NCI-H1092 treated with DMSO at 0.1 percent for 48 hours (cell line): Measurements from ENCODE around the gene POU2F3.

ENCODE experiments used
- DNase-seq: peaks from one replicate; lab custom pipeline; 2025; lab: John Stamatoyannopoulos, UW

Gene POU2F3

GRCh38 chr11:120226242-120226641 lies 13.7 kb upstream of the POU2F3 start:
- DNase-seq, result no peak

DNA sequence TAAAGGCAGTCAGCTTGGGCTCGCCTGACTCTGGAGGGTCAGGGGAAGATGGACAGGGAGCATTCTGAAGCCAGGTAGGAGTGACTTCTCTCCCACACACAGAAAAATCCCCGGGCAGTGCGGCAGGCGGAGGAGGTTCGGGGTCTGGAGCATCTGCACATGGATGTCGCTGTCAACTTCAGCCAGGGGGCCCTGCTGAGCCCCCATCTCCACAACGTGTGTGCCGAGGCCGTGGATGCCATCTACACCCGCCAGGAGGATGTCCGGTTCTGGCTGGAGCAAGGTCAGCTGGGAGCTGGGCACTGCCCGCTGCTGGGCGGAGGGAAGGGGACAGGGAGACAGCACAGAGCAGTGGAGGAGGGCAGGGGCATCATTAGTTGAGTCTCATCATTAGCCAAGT lies 13.2 kb upstream of the POU2F3 start:
- no peak for DNase-seq

GRCh38 chr11:120227228-120227852 lies 12.6 kb upstream of the POU2F3 start:
- no peak for DNase-seq

GRCh38 chr11:120228794-120229384 lies 11.1 kb upstream of the POU2F3 start:
- DNase-seq, result no peak

DNA sequence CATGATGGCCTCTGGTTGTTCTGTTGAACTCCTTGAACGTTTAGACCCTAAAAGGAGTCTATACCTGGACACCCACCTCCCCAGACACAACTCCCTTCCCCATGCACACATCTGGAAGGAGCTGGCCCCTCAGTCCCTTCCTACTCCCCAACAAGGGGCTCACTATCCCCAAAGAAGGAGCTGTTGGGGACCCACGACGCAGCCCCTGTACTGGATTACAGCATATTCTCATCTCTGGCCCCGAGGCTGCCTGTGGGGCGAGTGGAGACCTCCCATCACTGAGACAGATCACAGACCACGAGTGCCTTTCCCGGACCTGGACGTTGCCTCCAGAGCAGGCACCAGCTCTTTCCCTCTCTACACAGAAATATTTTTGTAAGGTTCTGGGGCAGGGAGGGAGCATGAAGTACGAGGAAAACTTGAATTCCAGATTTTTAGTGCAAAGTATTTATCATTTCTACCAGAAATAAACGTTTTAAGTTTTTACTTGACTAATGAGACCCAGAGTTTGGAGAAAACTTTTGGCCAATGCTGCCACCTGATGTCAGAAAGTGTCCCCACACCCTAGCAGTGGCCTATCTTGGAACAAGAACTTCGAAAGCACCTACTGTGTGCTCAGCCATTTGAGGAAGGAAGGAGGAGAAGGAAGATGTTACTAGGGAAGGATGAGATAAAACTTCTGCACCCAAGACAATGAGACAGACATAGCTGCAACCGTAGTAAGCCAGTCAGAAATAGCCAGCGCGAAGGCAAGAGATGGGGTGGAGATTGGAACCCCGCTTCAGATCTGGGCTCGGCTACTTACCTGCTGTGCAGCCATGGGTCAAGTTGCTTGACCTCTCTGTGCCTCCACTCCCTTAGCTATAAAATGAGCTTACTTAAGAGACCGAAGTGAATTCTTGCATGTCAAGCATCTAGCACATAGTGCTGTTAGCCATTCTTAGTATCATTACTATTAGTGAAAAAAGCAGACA lies 10.2 kb upstream of the POU2F3 start:
- DNase-seq, result no peak

DNA sequence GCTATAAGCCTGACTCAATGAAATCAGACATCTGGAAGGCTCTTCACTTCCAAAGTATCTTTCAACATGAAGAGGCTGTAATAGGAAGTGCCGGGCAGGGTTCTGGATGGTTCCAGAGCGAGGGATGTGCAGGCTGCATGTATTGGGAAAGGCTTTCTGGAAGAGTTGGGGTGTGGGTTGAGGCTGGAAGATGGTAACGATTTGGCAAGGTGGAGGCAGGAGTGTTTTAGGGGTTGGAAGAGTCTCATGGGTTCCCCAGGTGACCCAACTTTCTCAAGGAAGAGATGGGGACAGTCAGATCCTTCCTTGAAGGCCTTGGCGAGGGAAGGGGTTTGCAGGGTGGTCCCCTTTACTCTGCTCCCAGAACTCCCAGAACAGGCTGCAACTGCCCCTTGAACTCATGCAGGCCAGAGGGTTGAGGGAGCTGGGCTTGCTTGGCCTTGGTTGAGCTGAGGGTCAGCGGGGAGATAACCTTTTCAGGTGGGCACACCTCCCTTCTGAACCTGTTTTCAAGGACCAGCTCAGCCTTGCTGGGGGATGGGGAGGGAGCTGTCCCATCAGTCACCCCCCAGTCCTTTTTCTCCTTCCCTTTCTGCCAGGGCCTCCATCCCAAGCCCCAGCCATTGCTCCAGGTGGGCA lies 9.4 kb upstream of the POU2F3 start:
- no peak for DNase-seq

DNA sequence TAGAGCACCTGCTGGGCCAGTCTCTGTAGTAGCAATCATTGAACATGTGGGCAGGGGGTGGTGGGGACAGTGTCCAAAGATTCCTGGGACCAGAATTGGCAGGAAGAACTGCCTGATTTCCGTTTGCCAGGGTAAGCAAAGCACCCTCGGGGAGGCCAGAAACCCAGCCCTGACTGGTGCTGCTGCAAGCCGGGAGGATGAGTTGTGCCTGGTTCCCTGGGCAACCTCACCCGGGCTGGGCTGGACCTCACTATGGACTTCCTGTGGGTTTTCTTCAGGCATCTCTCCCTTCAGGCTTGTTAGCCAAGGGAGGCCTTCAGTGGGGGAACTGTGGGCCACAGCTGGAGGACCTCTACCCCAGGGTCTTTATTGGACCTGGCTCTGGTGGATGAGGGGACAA lies 8.0 kb upstream of the POU2F3 start:
- DNase-seq, result no peak

DNA sequence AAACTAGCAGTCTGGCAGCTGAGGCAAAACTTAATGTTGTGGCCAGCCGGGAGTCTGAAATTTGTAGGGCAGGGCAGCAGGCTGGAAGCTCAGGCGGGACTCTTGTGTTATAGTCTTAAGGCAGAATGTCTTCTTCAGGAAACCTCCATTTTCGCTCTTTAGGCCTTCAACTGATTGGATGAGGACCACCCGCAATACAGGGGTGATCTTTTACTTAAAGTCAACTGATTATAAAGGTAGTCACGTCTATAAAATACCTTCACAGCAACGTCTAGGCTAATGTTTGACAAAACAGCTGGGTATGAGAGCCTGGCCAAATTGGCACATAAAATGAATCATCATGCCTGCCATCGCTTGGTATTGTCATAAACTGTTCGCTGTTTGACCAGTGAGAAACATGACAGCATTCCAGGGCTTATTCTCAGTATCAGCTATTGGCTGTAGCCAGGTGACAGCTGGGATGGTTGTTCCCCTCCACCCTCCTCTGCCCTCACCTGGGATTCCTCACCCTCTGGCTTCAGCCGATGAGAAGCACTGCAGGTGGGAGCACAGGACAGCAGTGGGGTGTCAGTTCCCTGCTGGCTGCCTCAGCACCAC lies 6.6 kb upstream of the POU2F3 start:
- no peak for DNase-seq

- DNase-seq, result peak; percentile 60
These were observed 4.8 kb upstream of the POU2F3 start for GRCh38 chr11:120235024-120235628.

- no peak for DNase-seq
These were observed 3.5 kb upstream of the POU2F3 start for GRCh38 chr11:120236169-120237107.

DNA sequence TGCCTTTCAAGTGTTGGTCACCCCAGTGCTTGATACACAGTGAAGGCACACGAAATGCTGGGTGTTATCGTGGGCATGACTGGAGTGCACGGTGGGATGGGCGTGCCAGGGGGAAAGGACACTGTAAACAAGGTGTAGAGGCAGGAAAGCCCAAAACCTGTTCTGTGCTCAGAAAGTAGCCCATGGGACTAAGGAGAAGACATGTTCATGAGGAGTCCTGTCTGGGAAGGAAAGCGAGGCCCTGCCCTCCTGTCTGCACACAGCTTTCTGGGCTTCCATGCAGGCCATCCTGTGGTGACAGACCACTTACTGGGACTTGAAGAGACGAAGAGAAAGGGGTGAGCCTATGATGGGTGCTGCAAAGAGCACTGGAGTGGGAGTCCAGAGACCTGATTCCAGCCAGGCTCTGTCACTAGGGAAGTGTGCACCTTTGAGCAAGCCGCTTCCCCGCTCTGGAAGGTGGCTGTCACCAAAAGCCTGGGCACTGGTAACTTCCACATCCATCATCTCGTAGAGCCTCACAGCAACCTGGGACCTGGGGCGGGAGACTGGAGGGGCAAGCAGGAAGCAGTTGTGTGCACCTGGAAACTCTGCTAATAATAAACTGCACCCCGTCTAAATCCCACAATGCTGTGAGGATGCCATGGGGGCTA lies 846 bp upstream of the POU2F3 start:
- no peak for DNase-seq

- DNase-seq, result no peak
These were observed 926 bp downstream of the POU2F3 start for GRCh38 chr11:120240866-120241265.

DNA sequence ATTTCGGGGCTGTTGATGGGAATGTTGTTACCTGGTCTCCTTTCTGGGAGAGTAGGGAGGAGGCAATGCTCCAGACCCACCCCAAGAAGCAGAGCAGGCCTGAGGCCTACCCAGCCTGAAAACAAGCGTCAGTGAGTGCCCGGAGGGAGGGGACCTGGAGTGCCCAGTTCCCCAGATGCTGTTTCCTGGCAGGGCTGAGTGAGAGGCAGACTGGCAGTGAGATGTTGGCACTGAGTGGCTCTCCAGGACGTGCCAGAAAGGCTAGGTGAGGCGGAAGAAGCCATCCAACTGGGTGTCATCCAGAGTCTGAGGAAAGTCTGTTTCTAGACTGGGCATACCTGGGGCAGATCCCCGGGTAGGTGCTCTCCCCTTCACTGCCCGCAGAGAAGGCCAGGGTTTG lies 1.3 kb downstream of the POU2F3 start:
- no peak for DNase-seq

GRCh38 chr11:120243221-120243620 lies 3.3 kb downstream of the POU2F3 start:
- no peak for DNase-seq

GRCh38 chr11:120244476-120245365 lies 4.8 kb downstream of the POU2F3 start:
- DNase-seq, result no peak

- DNase-seq, result no peak
These were observed 5.5 kb downstream of the POU2F3 start for GRCh38 chr11:120245434-120245833.

DNA sequence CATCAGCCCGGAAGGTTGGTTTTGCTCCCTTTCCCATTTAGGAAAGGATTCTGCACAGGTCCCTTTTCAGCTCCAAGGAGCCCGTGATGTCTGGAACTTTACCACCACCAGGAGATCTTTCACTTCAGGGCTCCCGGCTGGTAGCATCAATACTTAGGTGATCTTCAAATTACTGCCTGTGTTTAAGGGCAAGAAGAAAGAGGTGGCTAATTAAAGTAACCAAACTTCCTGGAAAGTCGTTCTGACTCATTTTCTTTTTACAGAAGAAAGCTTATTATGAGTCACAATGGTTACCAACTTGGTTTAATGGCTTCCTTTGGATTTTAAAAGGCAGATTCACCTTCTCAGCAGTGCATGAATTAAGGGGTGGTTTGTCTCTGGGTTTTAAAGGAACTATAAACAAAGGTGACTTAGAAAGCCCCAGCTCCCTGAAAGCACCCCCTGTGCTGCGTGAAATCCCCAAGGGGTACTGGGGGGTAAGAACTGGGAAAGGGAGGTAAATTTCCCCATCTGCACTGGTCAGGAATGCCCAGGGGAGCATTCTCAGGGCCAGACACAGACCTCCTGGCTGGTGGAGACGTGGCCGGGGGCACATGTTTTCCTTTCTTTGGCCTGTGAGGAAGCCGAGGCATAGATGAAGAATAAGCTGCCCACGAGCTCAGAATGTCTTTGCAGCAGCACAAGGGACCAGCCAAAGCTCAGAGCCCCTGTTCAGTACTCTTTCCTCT lies 8.8 kb downstream of the POU2F3 start:
- DNase-seq, result no peak
